Loucy (cell line): Measurements from ENCODE around the gene MTMR3.

Experiments used
- CTCF ChIP-seq: fragments of 200-600 bp; sonication (generic); conservative IDR thresholded peaks from 2 replicates; pipeline ENCODE4 v1.5.1; 2014; ENCODE audit warnings: mild to moderate bottlenecking, antibody characterized with exemption, low read length
- EZH2phosphoT487 ChIP-seq: fragments of 200-600 bp; IDR thresholded peaks from 2 replicates; pipeline ENCODE4 v1.6.1; 2018; ENCODE audit warnings: antibody characterized with exemption, mild to moderate bottlenecking, moderate library complexity, borderline replicate concordance

- TF ChIP-seq CTCF (no peak), EZH2phosphoT487 (no peak)
Measured at GRCh38 chr22:30015229-30015797, 132.3 kb downstream of the MTMR3 start.
